Stimulated activated CD8-positive, alpha-beta memory T cell treated with anti-CD3 and anti-CD28 coated beads, Interleukin-4, amount 100 ng/mL, for 1 hour (primary cell): Measurements from ENCODE around the gene FOXD3.

Experiments used
- DNase-seq, 2 donors: peaks; one replicate each; pipeline ENCODE4 v3.0.0-alpha.2; 2020; ENCODE audit warnings: low read depth in 2 of 2, low spot score in 1 of 2

Gene FOXD3

DNA sequence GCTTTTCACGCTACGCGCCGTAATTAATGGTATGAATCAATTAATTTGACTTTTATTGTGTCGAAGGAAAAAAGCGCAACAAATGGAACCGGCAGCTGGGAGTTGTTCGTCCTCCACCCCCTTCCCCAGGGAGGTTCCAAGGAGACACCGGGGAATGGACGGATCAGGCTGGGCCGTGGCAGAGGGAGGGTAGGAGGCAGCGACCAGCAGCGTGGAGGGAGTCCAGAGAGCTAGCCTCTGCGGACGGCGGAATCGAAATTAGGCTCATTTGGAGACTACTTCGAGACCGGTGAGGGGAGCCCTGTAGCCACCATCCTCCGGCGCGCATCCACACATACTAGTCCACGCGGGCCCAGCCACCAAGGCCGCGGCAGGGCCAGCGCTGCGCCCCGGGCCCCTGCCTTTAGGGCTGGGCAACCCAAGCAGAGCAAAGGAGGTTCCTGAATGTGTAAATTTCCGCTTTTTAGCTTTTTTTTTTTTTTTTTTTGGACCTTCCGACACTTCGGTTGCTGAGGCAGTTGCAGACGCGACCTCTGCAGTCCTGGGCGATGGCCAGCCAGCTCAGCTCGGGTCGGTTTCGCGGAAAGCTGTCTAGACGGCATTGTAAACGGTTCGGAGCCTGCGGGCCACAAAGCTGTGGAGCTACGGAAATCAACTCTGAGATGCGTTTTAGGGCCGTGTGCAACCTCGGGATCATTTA is 2.2 kb upstream of the FOXD3 start:
- no peak for DNase-seq

DNA sequence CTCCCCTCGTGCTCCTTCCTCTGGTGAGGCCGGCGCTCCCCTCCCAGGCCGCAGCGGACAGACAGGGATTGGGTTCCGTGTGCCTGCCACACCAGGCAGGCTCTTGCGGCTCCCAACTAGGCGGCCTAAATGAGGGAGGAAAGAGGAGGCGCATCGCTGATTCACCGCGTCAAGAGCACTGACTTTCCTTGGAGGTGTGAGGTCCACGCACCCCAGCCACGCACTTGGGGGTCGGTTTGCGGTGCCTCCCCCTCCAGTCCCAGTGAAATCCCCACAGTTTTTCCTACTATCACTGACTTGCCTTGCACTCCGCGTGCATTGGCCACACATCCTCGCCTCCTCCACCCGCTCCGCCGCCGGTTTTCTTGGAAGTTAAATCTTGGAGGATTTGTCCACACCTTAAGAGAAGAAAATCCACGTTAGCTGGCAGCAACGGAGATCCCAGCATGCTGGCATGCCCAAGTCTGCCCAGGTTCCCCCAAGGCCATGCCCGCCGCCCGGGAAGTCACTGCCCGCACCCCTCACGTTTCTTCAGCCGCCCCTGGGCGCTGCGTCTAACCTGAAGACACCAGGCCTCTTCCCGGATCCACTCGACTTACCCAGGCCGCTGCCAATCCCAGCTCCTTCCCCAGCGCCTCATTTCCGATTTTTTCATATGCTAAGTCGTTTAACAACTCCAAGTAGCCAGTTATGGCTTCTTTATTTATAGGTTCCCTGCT is 1.1 kb upstream of the FOXD3 start:
- DNase-seq, result no peak

DNA sequence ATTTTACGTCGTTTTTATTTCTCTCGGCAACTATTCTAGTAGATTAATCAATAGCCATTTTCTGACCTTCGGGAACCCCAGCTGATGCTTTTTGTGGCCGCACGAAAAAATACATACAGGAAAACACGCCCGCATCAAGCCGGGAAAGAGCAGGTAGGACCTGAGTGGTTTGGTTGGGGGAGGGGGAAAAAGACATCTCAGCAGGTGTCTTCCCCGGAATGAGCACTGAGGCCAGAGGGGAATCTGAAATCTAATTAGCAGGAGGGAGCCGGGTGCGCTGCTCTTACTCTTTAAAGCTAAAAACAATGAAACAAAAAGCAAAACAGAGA is 618 bp upstream of the FOXD3 start:
- DNase-seq, result no peak

GRCh38 chr1:63322944-63323864 is 837 bp downstream of the FOXD3 start:
- no peak for DNase-seq

- DNase-seq, result no peak
Observed at GRCh38 chr1:63323865-63324778, 1.8 kb downstream of the FOXD3 start.

DNA sequence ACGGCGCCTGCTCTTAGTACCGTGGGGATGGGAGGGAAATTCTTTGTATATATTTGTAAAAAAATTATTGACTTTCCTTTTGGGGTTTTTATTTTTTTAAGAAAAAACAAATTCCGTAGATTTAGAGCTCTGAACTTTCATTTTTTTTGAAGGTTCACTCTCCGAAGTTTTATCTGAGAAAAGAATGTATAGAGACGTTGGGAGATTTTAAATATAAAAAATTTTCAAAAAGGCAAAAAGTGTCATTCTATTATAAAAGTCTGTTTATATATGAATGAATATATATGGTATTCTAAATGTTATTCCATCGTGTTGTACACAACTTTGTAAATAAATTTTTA is 2.4 kb downstream of the FOXD3 start:
- DNase-seq, result no peak

- no peak for DNase-seq
Observed at GRCh38 chr1:63325279-63325985, 3.1 kb downstream of the FOXD3 start.

- DNase-seq, result no peak
Observed at GRCh38 chr1:63326106-63326472, 3.7 kb downstream of the FOXD3 start.

DNA sequence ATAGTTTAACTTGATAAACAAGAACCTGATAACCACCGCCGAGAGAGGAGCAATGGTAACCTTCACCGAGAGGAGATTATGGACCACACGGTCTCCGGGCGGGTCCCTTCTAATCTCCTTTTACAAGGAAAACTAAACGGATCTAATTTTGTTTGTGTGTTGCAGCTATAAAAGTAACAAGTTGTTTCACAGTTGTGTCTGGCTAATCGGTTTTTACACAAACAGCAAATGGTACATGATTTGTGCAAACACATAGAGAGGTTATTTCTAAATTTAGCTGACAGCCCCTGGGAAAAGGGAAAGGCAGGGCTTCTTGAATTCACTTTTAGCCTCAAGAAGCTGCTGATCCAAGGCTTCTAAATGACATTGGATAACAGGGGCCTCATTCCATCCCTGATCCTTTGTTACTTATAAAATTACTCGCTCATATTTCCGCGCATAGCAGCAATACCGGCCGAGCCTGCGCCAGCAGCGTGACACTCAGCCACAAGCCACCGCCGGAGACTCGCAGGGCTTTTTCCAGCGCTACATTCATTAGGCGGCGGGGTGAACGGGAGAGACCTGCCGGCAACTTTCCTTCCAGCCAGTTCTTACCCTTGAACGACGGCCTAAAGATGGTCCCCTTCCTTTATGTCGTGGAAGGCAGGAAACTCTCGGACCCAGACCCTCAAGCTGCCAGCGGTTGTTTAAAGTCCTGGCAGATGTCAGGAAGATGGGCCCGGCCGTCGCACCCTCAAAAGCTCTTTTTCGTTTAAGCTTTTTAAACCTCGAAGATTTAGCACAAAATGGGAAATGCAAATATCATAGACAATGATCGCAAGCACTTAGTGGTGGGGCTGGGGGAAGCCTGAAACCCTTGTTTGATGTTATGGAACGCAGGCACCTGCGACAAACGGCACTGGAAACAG is 4.4 kb downstream of the FOXD3 start:
- DNase-seq, result no peak

DNA sequence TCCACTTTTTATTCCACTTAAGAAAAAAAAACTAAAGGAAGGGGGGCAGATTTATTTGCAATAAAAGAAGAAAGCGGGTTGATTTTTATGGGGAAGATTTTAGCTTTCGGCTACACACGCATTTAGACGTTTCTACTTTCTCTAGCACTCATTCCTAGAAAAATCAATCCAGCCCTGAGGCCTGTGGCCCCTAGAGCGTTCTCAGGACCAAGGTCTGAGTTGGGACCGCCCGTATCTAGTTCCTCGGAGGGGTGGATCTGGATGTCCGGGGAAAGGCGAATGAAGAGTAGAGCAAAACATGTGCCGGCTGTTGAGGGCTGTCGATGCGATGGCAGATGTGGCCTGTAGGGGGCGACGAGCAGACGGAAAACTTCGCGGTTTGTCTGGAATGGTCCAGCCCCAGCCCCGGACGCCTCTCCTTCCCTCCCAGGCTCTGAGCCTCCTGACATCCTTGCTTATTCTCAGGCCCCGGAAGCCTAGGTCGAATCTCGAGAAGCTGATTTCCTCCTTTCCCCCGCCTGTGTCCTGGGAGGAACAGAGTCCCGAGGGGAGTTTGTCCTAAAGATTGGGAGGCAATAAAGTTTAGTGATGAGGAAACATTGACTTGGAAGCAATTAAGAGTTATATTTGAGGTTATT is 5.2 kb downstream of the FOXD3 start:
- DNase-seq, result no peak

GRCh38 chr1:63328122-63328521 is 5.8 kb downstream of the FOXD3 start:
- no peak for DNase-seq

DNA sequence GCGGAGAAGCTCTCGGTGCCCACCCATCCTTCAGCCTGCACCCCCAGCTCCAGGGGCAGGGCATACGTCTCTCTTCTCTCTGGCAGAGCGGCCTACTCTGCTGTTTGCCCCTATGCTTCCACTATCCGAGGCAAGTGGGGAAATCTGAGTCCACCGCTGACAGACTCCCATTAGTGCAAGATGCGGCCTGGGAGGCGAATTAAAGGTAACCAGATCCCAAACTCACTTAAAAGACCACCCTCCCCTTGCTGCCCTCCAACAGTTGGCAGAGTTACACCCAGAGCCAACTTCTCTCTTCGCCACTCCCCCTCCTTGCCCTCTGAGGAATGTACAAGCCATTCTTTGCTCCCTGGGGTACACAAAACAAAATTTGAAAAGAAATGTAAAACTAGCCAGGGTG is 6.4 kb downstream of the FOXD3 start:
- DNase-seq, result no peak

- no peak for DNase-seq
Observed at GRCh38 chr1:63329621-63330330, 7.4 kb downstream of the FOXD3 start.

DNA sequence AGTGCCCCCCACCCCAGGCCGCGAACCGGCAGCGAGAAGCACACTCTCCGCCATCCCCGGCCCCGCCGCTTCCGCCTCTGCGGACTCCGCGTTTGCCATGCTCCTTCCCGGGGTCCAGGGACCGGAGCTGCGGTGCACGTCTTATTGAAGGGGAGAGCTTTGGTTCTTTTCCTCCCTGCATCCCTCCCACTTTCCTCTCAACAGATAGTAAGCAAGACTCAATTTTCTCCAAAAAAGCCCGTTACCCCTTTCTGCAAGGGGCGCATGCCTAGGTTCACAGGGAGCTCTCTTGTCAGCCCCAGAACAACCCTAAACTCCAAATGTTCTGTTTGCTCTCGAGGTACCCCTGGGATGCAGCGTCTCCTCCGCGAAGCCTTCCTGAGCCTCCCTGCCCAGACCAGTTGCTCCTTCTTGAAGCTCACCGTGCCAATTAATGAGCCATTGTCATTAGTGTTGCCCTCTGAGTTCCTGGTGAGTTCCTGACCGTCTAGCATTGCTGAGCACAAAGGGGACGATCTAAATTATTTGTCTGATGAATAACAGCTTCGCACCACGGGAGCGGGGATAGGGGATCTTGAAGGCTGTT is 8.1 kb downstream of the FOXD3 start:
- DNase-seq, result no peak

- DNase-seq, result no peak
Observed at GRCh38 chr1:63342402-63342801, 20.0 kb downstream of the FOXD3 start.

GRCh38 chr1:63343922-63344321 is 21.6 kb downstream of the FOXD3 start:
- DNase-seq, result no peak

GRCh38 chr1:63350320-63350719 is 28.0 kb downstream of the FOXD3 start:
- no peak for DNase-seq

DNA sequence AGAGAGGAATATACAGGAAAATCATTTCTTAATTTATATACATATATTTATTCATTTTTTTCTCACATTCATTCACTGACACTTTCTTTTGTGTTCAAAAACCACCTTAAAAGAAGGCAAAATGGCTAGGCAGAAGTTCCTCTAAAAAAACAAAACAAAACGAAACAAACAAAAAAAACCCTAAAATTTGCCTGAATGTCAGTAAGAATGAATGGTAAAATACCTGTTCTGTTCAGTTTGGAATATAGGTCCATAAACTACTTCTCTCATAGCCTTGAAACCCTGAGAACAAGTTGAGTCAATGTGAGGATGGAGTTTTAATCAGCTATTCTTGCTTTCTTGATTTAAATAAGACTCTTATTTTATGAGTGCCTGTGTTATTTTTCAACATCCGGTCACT is 30.4 kb downstream of the FOXD3 start:
- DNase-seq, result no peak
